ENCODE results near the gene TOGARAM2.

TOGARAM2 gene

GRCh38 chr2:29071032-29071975 is 90.2 kb downstream of the TOGARAM2 start:
- no peaks in the 10 kb centered on the region for H3K9me3 ChIP-seq (ENCODE audit: low read length)
- no peak overlapping the region for H3K9ac ChIP-seq (ENCODE audit: low read length)
- no peak overlapping the region for H3K27ac ChIP-seq (ENCODE audit: low read depth, low read length)

GRCh38 chr2:29072251-29072650 is 91.2 kb downstream of the TOGARAM2 start:
- Histone ChIP-seq H3K27me3 (ENCODE audit: control insufficient read depth in 1 of 2, insufficient read depth in 2 of 2, low read length in 2 of 2) (no peaks in the 10 kb centered on the region), H3K4me3 (ENCODE audit: low read depth in 1 of 2, low read length in 2 of 2) (no peak overlapping the region), H3K27ac (ENCODE audit: low read depth, low read length) (no peak overlapping the region), H3K36me3 (ENCODE audit: insufficient read depth, low read length) (no peaks in the 10 kb centered on the region), H3K9me3 (ENCODE audit: low read length) (no peaks in the 10 kb centered on the region), H3K4me1 (ENCODE audit: insufficient read depth, low read length) (no peaks in the 10 kb centered on the region), H3K9ac (ENCODE audit: low read length) (no peak overlapping the region)

More at GRCh38 chr2:29071032-29071975, 90.2 kb downstream of the TOGARAM2 start:
- Histone ChIP-seq H3K36me3 (ENCODE audit: insufficient read depth, low read length) (no peaks in the 10 kb centered on the region), H3K4me1 (ENCODE audit: insufficient read depth, low read length) (peaks cover 2% of the 10 kb centered on the region), H3K27me3 (ENCODE audit: control insufficient read depth in 1 of 2, insufficient read depth in 2 of 2, low read length in 2 of 2) (no peaks in the 10 kb centered on the region), H3K4me3 (ENCODE audit: low read depth in 1 of 2, low read length in 2 of 2) (no peak overlapping the region)

- Histone ChIP-seq H3K27me3 (ENCODE audit: control insufficient read depth in 1 of 2, insufficient read depth in 2 of 2, low read length in 2 of 2) (no peaks in the 10 kb centered on the region), H3K4me3 (ENCODE audit: low read depth in 1 of 2, low read length in 2 of 2) (no peak overlapping the region), H3K36me3 (ENCODE audit: insufficient read depth, low read length) (no peaks in the 10 kb centered on the region), H3K27ac (ENCODE audit: low read depth, low read length) (no peak overlapping the region), H3K4me1 (ENCODE audit: insufficient read depth, low read length) (no peaks in the 10 kb centered on the region), H3K9ac (ENCODE audit: low read length) (no peak overlapping the region), H3K9me3 (ENCODE audit: low read length) (no peaks in the 10 kb centered on the region)
Measured at GRCh38 chr2:29072971-29073725, 92.0 kb downstream of the TOGARAM2 start.

GRCh38 chr2:29073933-29074332 is 92.8 kb downstream of the TOGARAM2 start:
- H3K9ac ChIP-seq (ENCODE audit: low read length) = no peak overlapping the region
- no peak overlapping the region for H3K4me3 ChIP-seq (ENCODE audit: low read depth in 1 of 2, low read length in 2 of 2)
- no peaks in the 10 kb centered on the region for H3K4me1 ChIP-seq (ENCODE audit: insufficient read depth, low read length)
- H3K27ac ChIP-seq (ENCODE audit: low read depth, low read length) = no peak overlapping the region
- no peaks in the 10 kb centered on the region for H3K36me3 ChIP-seq (ENCODE audit: insufficient read depth, low read length)
- H3K9me3 ChIP-seq (ENCODE audit: low read length) = no peaks in the 10 kb centered on the region
- H3K27me3 ChIP-seq (ENCODE audit: control insufficient read depth in 1 of 2, insufficient read depth in 2 of 2, low read length in 2 of 2) = no peaks in the 10 kb centered on the region

- H3K27me3 ChIP-seq (ENCODE audit: control insufficient read depth in 1 of 2, insufficient read depth in 2 of 2, low read length in 2 of 2) = no peaks in the 10 kb centered on the region
- H3K4me3 ChIP-seq (ENCODE audit: low read depth in 1 of 2, low read length in 2 of 2) = no peak within 1 kb of the TSS
- H3K36me3 ChIP-seq (ENCODE audit: insufficient read depth, low read length) = no peaks in the 10 kb centered on the region
- H3K9ac ChIP-seq (ENCODE audit: low read length) = no peak within 1 kb of the TSS
- H3K4me1 ChIP-seq (ENCODE audit: insufficient read depth, low read length) = no peaks in the 10 kb centered on the region
- H3K9me3 ChIP-seq (ENCODE audit: low read length) = no peaks in the 10 kb centered on the region
- no peak within 1 kb of the TSS for H3K27ac ChIP-seq (ENCODE audit: low read depth, low read length)
Measured at GRCh38 chr2:29074411-29074810, 93.3 kb downstream of the TOGARAM2 start, which contains the start of gene PCARE. Gene PCARE (minus strand): TSS chr2:29074523. CDS start chr2:29074261, 262 bp downstream.

- H3K9ac ChIP-seq (ENCODE audit: low read length) = no peak overlapping the region
- H3K36me3 ChIP-seq (ENCODE audit: insufficient read depth, low read length) = no peaks in the 10 kb centered on the region
- no peaks in the 10 kb centered on the region for H3K27me3 ChIP-seq (ENCODE audit: control insufficient read depth in 1 of 2, insufficient read depth in 2 of 2, low read length in 2 of 2)
- no peak overlapping the region for H3K27ac ChIP-seq (ENCODE audit: low read depth, low read length)
- H3K9me3 ChIP-seq (ENCODE audit: low read length) = no peaks in the 10 kb centered on the region
- H3K4me1 ChIP-seq (ENCODE audit: insufficient read depth, low read length) = no peaks in the 10 kb centered on the region
- H3K4me3 ChIP-seq (ENCODE audit: low read depth in 1 of 2, low read length in 2 of 2) = no peak overlapping the region
Measured at GRCh38 chr2:29075894-29076705, 95.0 kb downstream of the TOGARAM2 start.

GRCh38 chr2:29079887-29080286 is 98.8 kb downstream of the TOGARAM2 start:
- Histone ChIP-seq H3K4me3 (ENCODE audit: low read depth in 1 of 2, low read length in 2 of 2) (no peak overlapping the region), H3K36me3 (ENCODE audit: insufficient read depth, low read length) (no peaks in the 10 kb centered on the region), H3K27me3 (ENCODE audit: control insufficient read depth in 1 of 2, insufficient read depth in 2 of 2, low read length in 2 of 2) (no peaks in the 10 kb centered on the region), H3K4me1 (ENCODE audit: insufficient read depth, low read length) (no peaks in the 10 kb centered on the region), H3K9me3 (ENCODE audit: low read length) (no peaks in the 10 kb centered on the region), H3K27ac (ENCODE audit: low read depth, low read length) (no peak overlapping the region), H3K9ac (ENCODE audit: low read length) (no peak overlapping the region)

GRCh38 chr2:29080886-29081743 is 100.0 kb downstream of the TOGARAM2 start:
- no peaks in the 10 kb centered on the region for H3K9me3 ChIP-seq (ENCODE audit: low read length)
- H3K9ac ChIP-seq (ENCODE audit: low read length) = no peak overlapping the region
- H3K27me3 ChIP-seq (ENCODE audit: control insufficient read depth in 1 of 2, insufficient read depth in 2 of 2, low read length in 2 of 2) = no peaks in the 10 kb centered on the region
- H3K27ac ChIP-seq (ENCODE audit: low read depth, low read length) = no peak overlapping the region
- no peaks in the 10 kb centered on the region for H3K36me3 ChIP-seq (ENCODE audit: insufficient read depth, low read length)
- H3K4me3 ChIP-seq (ENCODE audit: low read depth in 1 of 2, low read length in 2 of 2) = no peak overlapping the region
- no peaks in the 10 kb centered on the region for H3K4me1 ChIP-seq (ENCODE audit: insufficient read depth, low read length)

GRCh38 chr2:29082804-29083495 is 101.9 kb downstream of the TOGARAM2 start:
- Histone ChIP-seq H3K27me3 (ENCODE audit: control insufficient read depth in 1 of 2, insufficient read depth in 2 of 2, low read length in 2 of 2) (no peaks in the 10 kb centered on the region), H3K4me3 (ENCODE audit: low read depth in 1 of 2, low read length in 2 of 2) (no peak overlapping the region), H3K27ac (ENCODE audit: low read depth, low read length) (no peak overlapping the region), H3K9ac (ENCODE audit: low read length) (no peak overlapping the region), H3K9me3 (ENCODE audit: low read length) (no peaks in the 10 kb centered on the region), H3K36me3 (ENCODE audit: insufficient read depth, low read length) (no peaks in the 10 kb centered on the region), H3K4me1 (ENCODE audit: insufficient read depth, low read length) (no peaks in the 10 kb centered on the region)

- no peaks in the 10 kb centered on the region for H3K9me3 ChIP-seq (ENCODE audit: low read length)
- H3K4me3 ChIP-seq (ENCODE audit: low read depth in 1 of 2, low read length in 2 of 2) = no peak overlapping the region
- no peak overlapping the region for H3K27ac ChIP-seq (ENCODE audit: low read depth, low read length)
- no peaks in the 10 kb centered on the region for H3K4me1 ChIP-seq (ENCODE audit: insufficient read depth, low read length)
- H3K27me3 ChIP-seq (ENCODE audit: control insufficient read depth in 1 of 2, insufficient read depth in 2 of 2, low read length in 2 of 2) = no peaks in the 10 kb centered on the region
- H3K9ac ChIP-seq (ENCODE audit: low read length) = no peak overlapping the region
- H3K36me3 ChIP-seq (ENCODE audit: insufficient read depth, low read length) = no peaks in the 10 kb centered on the region
Measured at GRCh38 chr2:29084554-29084953, 103.5 kb downstream of the TOGARAM2 start.

Measured in muscle layer of colon (tissue), 2 donors.